GM12891 (cell line): Measurements from ENCODE around the gene LRMDA.
A peak's percentile ranks its signal among the peaks of the same experiment; 100 is the strongest.

ENCODE experiments used
- DNase-seq: peaks from one replicate; pipeline ENCODE4 v3.0.0; 2011; ENCODE audit warnings: low spot score; ENCODE audit not compliant: insufficient read length
- FAIRE-seq: peaks from 2 replicates; lab custom pipeline; 2011; peaks lifted over from hg19 to GRCh38; lab: Jason Lieb, UNC
- PAX5 ChIP-seq: IDR thresholded peaks from 2 replicates; pipeline ENCODE4 v1.6.1; 2011; ENCODE audit warnings: low read length, moderate library complexity, mild to moderate bottlenecking; ENCODE audit not compliant: insufficient read depth, severe bottlenecking
- POLR2A ChIP-seq: IDR thresholded peaks from 2 replicates; pipeline ENCODE4 v1.6.1; 2011; ENCODE audit warnings: low read depth, low read length, control low read depth
- POLR2AphosphoS5 ChIP-seq: IDR thresholded peaks from 2 replicates; pipeline ENCODE4 v1.6.1; 2011; ENCODE audit warnings: low read depth, low read length, control low read depth
- POU2F2 ChIP-seq: IDR thresholded peaks from 2 replicates; pipeline ENCODE4 v1.6.1; 2011; ENCODE audit warnings: low read depth, mild to moderate bottlenecking, control low read depth, low read length, moderate library complexity
- SPI1 ChIP-seq: IDR thresholded peaks from 2 replicates; pipeline ENCODE4 v1.6.1; 2011; ENCODE audit warnings: low read depth, low read length, control low read depth
- TAF1 ChIP-seq: IDR thresholded peaks from 2 replicates; pipeline ENCODE4 v1.6.1; 2011; ENCODE audit warnings: low read depth, low read length, control low read depth

LRMDA gene

GRCh38 chr10:75705426-75705825 is 274.0 kb downstream of the LRMDA start:
- TF ChIP-seq POLR2AphosphoS5 (no peak), TAF1 (no peak), PAX5 (no peak), POLR2A (no peak), SPI1 (no peak), POU2F2 (no peak)
- DNase-seq (no peak), FAIRE-seq (no peak)

GRCh38 chr10:75707080-75707840 is 275.8 kb downstream of the LRMDA start:
- no peak for TF ChIP-seq TAF1
- no peak for TF ChIP-seq SPI1
- no peak for TF ChIP-seq PAX5
- no peak for TF ChIP-seq POU2F2
- TF ChIP-seq POLR2A: no peak
- TF ChIP-seq POLR2AphosphoS5: no peak
- FAIRE-seq (no peak), DNase-seq (no peak)

- no peak for DNase-seq
- no peak for FAIRE-seq
These were observed 276.6 kb downstream of the LRMDA start for GRCh38 chr10:75708060-75708459.

GRCh38 chr10:75709245-75709644 is 277.8 kb downstream of the LRMDA start:
- peak; percentile 43 for FAIRE-seq
- TF ChIP-seq PAX5 (no peak), POLR2AphosphoS5 (no peak)

More at GRCh38 chr10:75708060-75708459, 276.6 kb downstream of the LRMDA start:
- TF ChIP-seq TAF1: no peak
- TF ChIP-seq POLR2AphosphoS5: no peak
- no peak for TF ChIP-seq POLR2A
- TF ChIP-seq POU2F2: no peak
- no peak for TF ChIP-seq PAX5
- no peak for TF ChIP-seq SPI1

GRCh38 chr10:75709811-75710210 is 278.4 kb downstream of the LRMDA start:
- no peak for FAIRE-seq
- TF ChIP-seq TAF1 (no peak), PAX5 (no peak), POLR2A (no peak), POLR2AphosphoS5 (no peak), SPI1 (no peak), POU2F2 (no peak)
- DNase-seq: no peak

More at GRCh38 chr10:75709245-75709644, 277.8 kb downstream of the LRMDA start:
- no peak for DNase-seq

- no peak for FAIRE-seq
- TF ChIP-seq PAX5 (no peak), POLR2AphosphoS5 (no peak), POU2F2 (no peak), POLR2A (no peak), TAF1 (no peak), SPI1 (no peak)
- no peak for DNase-seq
These were observed 280.9 kb downstream of the LRMDA start for GRCh38 chr10:75712242-75712880.

GRCh38 chr10:75716506-75716905 is 285.1 kb downstream of the LRMDA start:
- no peak for FAIRE-seq

GRCh38 chr10:75717126-75717916 is 285.9 kb downstream of the LRMDA start:
- no peak for FAIRE-seq
- no peak for TF ChIP-seq SPI1
- TF ChIP-seq PAX5: no peak

More at GRCh38 chr10:75716506-75716905, 285.1 kb downstream of the LRMDA start:
- DNase-seq: no peak
- TF ChIP-seq POLR2AphosphoS5 (no peak), POLR2A (no peak), SPI1 (no peak), TAF1 (no peak), PAX5 (no peak), POU2F2 (no peak)

GRCh38 chr10:75718991-75719390 is 287.6 kb downstream of the LRMDA start:
- TF ChIP-seq TAF1 (no peak), POU2F2 (no peak), PAX5 (no peak), POLR2A (no peak), SPI1 (no peak), POLR2AphosphoS5 (no peak)
- FAIRE-seq (no peak), DNase-seq (no peak)

More at GRCh38 chr10:75717126-75717916, 285.9 kb downstream of the LRMDA start:
- DNase-seq: no peak
